ENCODE measurements around the gene CIAO2A.
"Not testable (repeated sequence)": the region's sequence is repeated elsewhere in the genome, so short reads cannot be mapped to it uniquely, and the experiment has no call there.

DNA sequence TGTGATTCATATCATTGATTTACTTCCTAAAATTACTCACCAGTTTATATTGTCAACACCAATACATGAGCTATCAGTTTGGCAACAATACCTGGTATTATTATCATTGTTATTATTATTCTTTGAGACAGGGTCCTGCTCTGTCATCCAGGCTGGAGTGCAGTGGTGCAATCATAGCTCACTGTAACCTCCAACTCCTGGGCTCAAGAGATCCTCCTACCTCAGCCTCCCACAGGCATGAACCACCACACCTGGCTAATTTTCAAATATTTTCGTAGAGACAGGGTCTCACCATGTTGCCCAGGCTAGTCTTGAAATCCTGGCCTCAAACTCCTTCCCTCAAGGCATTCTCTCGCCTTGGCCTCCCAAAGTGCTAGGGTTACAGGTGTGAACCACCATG, 20.1 kb downstream of the CIAO2A start:
- not testable (repeated sequence) for TF ChIP-seq CTCF (IDR thresholded peaks at IDR 0.05); POLR2AphosphoS5 (IDR thresholded peaks at IDR 0.05; ENCODE audit: low read depth, low read length)
